Measurements from ENCODE around the gene FERMT3. TPM values are rescaled to one million over a fixed set of nuclear protein-coding genes. Genes with fewer than 3 reads are reported as not detected.

FERMT3 gene
- total RNA-seq, 4 donors from 2014 or later: 35.0 to 101 (median 45.6) TPM

DNA sequence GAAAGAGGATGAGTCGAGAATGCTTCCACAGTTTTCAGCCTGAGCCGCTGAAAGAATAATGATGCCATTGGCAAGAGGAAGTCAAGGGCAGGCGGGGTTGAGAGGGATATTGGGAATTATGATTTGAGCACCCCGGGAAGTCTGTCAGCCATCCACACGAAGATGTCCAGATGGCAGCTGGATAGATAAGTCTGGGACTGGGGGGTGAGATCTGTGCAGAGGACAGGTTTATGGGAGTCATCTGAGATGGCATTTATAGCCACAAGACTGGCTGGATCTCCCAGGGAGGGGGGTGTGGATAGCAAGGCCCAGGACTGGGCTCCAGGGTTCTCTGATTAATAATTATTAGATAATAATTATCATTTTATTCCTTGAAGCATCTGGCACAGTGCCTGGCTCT, 25.6 kb upstream of the FERMT3 start:
- DNase-seq (ENCODE audit: low spot score) (no peak), ATAC-seq (ENCODE audit: low FRiP score) (no peak)
- TF ChIP-seq CTCF (IDR thresholded peaks at IDR 0.05): no peak

DNA sequence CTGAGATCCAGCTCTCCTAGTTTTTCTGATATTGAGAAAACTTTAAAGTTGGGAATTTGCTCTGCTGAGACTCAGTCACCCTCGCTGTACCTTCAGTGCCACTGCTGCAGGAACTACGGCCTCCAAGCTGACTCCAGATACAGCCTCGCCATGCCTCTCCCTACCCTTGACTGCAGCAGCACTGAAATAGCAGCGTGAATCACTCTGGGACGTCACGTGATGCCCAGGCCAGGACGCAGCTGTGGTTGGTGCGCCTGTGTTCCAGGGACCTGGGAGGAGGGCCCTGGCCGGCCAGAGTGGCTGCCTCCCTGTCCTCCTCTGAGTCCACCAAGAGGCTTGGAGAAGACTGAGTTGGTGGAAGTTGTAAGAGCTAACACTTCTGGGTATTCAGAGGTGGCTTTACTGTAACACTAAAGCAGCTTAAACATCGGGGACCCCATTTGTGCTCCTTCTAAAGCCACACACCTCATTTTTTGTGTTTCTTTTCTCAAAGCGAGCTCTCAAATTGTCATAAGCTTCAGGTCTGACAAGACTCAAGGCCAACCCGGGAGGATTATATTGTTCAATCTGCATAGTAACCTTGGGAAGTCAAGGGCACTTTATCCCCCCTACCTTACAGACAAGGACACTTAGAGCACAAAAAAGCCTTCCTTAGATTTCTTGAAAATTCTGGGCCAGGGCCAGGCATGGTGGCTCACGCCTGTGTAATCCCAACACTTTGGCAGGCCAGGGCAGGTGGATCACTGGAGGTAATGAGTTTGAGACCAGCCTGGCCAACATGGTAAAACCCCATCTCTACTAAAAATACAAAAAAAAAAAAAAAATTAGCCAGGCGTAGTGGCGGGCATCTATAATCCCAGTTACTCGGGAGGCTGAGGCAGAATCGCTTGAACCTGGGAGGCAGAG, 24.8 kb upstream of the FERMT3 start:
- DNase-seq (ENCODE audit: low spot score) (peak; percentile 65), ATAC-seq (ENCODE audit: low FRiP score) (peak; percentile 30)
- TF ChIP-seq CTCF (IDR thresholded peaks at IDR 0.05): no peak

GRCh38 chr11:64183890-64184289, 22.6 kb upstream of the FERMT3 start:
- TF ChIP-seq CTCF (IDR thresholded peaks at IDR 0.05): no peak
- no peak for DNase-seq (ENCODE audit: low spot score)
- ATAC-seq (ENCODE audit: low FRiP score): no peak

DNA sequence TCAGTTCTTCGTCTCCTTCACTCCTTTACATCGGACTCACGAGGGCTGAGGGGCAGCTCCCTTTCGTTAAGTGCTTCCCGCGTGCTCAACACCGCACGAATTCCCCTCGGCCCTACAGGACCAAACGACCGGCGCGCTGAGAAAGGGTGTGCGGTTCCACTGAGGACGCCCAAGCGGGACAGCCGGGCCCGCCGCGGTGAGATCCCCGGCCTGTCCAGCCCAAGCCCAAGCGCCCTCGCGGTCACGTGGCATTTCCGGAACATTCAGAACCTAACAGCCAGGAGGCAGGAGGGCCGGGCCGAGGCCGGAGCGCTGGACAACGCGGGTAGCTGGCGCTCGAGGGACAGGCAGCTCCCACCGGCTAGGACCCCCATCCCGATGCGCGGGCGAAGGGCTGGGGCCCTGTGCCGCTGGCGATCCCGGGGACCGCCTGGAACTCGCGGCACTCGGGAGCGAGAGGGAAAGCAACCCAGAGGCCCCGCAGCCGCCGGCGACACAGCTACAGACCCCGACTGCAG, 21.3 kb upstream of the FERMT3 start:
- no peak for TF ChIP-seq CTCF (IDR thresholded peaks at IDR 0.05)
- DNase-seq (ENCODE audit: low spot score) (peak; percentile 65), ATAC-seq (ENCODE audit: low FRiP score) (peak; percentile 58)

GRCh38 chr11:64185693-64186491, 20.6 kb upstream of the FERMT3 start, which contains the start of gene STIP1:
Gene STIP1 (plus strand): TSS chr11:64186171. CDS start chr11:64186262, 91 bp downstream.
- DNase-seq (ENCODE audit: low spot score) (peak; percentile 93), ATAC-seq (ENCODE audit: low FRiP score) (peak; percentile 95)
- TF ChIP-seq CTCF (IDR thresholded peaks at IDR 0.05): peak in 1 of 3 donors; percentile 8

DNA sequence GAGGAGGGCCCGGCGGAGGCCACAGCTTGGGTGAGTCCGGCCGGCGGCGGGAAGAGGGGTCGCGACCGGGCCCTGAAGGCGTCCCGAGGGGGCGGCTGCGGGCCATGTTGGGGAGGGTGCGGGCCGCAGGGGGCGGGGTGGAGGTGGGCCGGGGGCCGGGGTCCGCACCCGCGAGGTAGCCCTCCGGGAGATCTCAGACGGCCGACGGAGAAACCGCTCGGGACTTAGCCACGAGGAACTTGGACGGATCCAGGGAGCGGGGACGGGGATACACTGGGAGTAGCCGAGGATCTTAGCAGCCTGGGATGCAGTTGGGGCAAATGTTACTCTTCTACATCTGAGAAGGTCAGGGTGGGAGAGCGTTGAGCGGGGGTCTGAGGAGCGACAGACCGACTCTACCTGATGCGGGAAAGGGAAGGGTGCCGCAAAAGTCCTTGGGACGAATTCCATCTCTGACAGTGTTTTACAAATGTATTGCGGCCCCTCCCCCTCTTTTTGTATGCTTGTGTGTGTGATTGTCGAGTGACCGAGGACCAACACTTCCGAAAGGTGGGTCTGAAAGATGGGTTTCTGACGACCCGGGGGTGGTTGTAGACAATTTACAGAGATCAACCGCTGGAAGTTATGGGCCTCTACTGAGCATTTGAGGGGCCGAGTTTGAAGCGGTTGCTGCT, 19.9 kb upstream of the FERMT3 start:
- DNase-seq (ENCODE audit: low spot score) (no peak), ATAC-seq (ENCODE audit: low FRiP score) (no peak)
- TF ChIP-seq CTCF (IDR thresholded peaks at IDR 0.05): no peak
